GM12865 (cell line): Measurements from ENCODE around the gene MEMO1.

Source experiments
- DNase-seq: peaks from one replicate; pipeline ENCODE4 v3.0.0; 2010; ENCODE audit warnings: low read depth
- H3K4me3 ChIP-seq: 2 replicates; pipeline ENCODE4 v1.5.1; 2011; ENCODE audit warnings: mild to moderate bottlenecking, low read depth, low read length, control low read depth
- TF ChIP-seq, protein P1 (sequence below): IDR thresholded peaks from 2 replicates; pipeline ENCODE4 v1.5.1; 2011; ENCODE audit warnings: low read length, control low read depth, low read depth, inconsistent platforms; ENCODE audit not compliant: insufficient read depth; ENCODE audit errors: missing control alignments

MEMO1 gene

DNA sequence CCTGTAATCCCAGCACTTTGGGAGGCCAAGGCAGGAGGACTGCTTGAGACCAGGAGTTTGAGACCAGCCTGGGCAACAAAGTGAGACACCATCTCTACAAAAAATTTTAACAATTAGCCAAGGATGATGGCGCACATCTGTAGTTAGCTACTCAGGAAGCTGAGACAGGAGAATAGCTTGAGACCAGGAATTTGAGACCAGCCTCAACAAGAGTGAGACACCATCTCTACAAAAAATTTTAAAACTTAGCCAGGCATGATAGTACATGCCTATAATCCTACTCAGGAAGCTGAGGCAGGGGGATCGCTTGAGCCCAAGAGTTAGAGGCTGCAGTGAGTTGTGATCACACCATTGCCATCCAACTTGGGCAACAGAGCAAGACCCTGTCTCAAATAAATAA is 7.0 kb downstream of the MEMO1 start:
- H3K4me3 ChIP-seq, result no peak overlapping the region
- DNase-seq, result no peak
- TF ChIP-seq, protein P1, sequence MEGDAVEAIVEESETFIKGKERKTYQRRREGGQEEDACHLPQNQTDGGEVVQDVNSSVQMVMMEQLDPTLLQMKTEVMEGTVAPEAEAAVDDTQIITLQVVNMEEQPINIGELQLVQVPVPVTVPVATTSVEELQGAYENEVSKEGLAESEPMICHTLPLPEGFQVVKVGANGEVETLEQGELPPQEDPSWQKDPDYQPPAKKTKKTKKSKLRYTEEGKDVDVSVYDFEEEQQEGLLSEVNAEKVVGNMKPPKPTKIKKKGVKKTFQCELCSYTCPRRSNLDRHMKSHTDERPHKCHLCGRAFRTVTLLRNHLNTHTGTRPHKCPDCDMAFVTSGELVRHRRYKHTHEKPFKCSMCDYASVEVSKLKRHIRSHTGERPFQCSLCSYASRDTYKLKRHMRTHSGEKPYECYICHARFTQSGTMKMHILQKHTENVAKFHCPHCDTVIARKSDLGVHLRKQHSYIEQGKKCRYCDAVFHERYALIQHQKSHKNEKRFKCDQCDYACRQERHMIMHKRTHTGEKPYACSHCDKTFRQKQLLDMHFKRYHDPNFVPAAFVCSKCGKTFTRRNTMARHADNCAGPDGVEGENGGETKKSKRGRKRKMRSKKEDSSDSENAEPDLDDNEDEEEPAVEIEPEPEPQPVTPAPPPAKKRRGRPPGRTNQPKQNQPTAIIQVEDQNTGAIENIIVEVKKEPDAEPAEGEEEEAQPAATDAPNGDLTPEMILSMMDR, result no peak

DNA sequence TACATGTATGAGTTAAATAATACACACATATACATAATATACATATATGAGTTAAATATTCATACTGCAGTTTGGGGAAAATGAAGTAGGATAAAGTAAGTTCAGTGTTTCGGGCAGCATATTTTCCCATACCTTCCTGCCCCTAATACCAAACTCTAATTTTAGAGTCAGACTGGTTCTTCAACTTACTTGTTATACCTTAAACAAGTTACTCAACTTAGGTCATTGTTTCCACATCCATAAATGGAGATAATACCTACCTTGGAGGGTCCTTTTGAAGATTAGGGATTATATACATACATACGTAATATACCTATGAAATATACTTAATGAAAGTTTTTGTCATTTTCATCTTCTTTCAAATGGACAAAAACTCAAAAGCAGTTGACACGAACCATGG is 8.4 kb downstream of the MEMO1 start:
- H3K4me3 ChIP-seq, result no peak overlapping the region
- DNase-seq, result no peak
- TF ChIP-seq, protein P1, result no peak

DNA sequence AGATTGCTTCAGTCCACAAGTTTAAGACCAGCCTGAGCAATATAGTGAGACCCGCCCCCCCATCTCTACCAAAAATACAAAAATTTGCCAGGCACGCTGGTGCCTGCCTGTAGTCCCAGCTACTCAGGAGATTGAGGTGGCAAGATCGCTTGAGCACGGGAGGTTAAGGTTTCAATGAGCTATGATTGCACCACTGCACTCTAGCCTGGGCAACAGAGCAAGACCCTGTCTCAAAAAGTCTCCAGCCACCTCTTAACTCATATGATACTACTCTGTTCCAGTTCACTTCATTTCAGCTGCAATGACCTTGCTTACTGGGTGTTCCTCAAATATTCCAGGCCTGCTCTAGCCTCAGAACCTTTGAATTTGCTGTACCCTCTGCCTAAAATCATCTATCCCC is 11.4 kb downstream of the MEMO1 start:
- TF ChIP-seq, protein P1, result no peak
- no peak overlapping the region for H3K4me3 ChIP-seq
- no peak for DNase-seq

DNA sequence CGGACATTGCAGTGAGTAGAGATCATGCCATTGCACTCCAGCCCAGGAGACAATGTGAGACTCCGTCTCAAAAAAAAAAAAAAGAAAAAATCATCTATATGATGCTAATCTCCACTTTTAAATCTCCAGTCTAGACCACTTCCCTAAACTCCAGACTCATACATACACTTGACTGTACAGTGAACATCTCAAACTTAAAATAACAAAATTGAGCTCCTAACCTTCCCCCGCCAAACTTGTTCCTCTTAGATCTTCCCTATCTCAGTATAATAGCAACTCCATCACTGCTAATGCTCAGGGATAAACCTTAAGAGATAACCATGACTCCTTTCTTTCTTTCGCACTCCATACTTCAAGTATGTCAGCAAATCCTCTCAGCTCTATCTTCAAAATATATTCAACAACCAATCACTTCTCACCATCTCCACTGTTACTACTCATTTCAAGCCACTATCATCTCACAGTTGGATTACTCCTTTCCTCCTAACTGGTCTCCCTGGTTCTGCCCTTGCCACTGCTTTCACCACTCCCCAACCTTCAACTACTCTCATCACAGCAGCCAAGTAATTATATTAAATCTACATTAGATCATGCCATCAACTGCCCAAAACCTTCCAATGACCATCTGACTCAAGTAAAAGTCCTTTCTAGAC is 12.0 kb downstream of the MEMO1 start:
- DNase-seq, result no peak
- H3K4me3 ChIP-seq, result no peak overlapping the region
- TF ChIP-seq, protein P1, result no peak

DNA sequence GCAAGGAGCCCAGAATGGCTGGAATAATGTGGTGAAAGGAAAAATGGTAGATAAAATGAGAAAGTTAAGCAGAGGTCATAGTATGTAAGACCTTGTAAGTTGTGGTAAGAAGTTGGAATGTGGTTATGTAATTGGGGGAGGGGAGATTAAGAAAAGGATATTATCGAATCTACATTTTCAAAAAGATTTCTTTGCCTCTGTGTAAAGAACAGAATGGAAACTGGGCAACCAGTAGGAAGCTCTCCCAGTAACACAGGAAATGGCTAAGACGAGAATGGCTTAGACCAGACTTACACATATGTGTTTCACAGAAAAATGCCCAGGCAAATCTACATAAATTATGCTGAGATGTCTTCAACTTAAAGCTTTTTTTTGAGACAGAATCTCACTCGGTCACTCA is 13.2 kb downstream of the MEMO1 start:
- DNase-seq, result peak; percentile 49
- TF ChIP-seq, protein P1, result no peak
- no peak overlapping the region for H3K4me3 ChIP-seq

DNA sequence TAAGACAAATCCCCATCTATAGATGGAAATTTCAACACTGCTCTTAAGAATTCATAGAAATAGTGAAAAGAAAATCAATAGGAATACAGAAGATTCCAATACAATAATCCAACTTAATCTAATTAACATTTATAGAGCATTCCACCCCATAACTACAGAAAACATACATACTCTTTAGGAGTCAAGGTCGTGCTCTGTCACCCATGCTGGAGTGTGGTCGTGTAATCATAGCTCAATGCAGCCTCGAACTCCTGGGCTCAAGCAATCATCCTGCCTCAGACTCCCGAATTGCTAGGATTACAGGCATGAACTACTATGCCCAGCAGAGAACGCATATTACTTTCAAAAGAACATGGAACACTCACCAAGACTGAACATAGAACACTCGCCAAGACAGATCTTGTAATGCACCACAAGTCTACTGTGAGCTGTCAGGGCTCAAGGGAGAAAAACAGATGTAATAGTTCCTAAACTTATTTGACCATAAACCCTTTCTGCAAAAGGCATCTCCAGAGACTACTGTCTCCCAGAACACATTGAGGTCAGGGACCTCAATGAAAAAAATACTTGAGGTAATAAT is 14.1 kb downstream of the MEMO1 start:
- no peak for DNase-seq
- H3K4me3 ChIP-seq, result no peak overlapping the region
- TF ChIP-seq, protein P1, result no peak

DNA sequence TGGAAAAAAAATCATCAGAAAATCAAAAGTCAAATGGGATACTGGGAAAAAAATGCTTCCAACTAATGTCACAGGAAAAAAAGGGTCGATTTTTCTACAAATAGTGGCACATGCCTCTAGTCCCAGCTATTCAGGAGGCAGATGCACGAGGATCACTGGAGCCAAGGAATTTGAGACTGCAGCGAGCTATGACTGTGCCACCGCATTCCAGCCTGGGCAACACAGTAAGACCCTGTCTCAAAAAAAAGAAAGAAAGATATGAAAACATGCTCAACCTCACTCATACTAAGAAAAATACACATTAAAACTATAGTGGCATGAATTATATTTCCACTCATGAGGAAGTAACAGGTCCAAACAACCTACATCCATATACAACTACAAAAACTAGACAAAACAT is 17.9 kb downstream of the MEMO1 start:
- no peak for DNase-seq
- no peak overlapping the region for H3K4me3 ChIP-seq
- TF ChIP-seq, protein P1, result no peak
